22Rv1 (cell line): ENCODE measurements around the gene BRCA1.

Experiments
- CTCF ChIP-seq: fragments of 450-650 bp; IDR thresholded peaks from 2 replicates; pipeline ENCODE4 v1.5.1; 2017; ENCODE audit warnings: mild to moderate bottlenecking
- ZFX ChIP-seq: fragments of 450-650 bp; IDR thresholded peaks from 2 replicates; pipeline ENCODE4 v1.6.1; 2017; ENCODE audit warnings: antibody characterized with exemption, borderline replicate concordance

- TF ChIP-seq CTCF (no peak), ZFX (no peak)
Observed at GRCh38 chr17:42999003-42999525, 126.1 kb downstream of the BRCA1 start.
